Omental fat pad (tissue), 4 donors: ENCODE measurements around the gene C1orf185. TPM values are rescaled to one million over a fixed set of nuclear protein-coding genes. Genes with fewer than 3 reads are reported as not detected.

Source experiments
- ATAC-seq: fragments of 150-250 bp; one replicate; pipeline ENCODE4 v1.9.1; 2016; ENCODE audit warnings: mild to moderate bottlenecking, moderate library complexity; ENCODE audit not compliant: low FRiP score
- DNase-seq: peaks from one replicate; pipeline ENCODE4 v3.0.0-alpha.2; 2019; ENCODE audit warnings: low spot score
- CTCF ChIP-seq, 3 donors: fragments of 450-650 bp; IDR thresholded peaks; one replicate each; pipeline ENCODE4 v1.5.1; 2016 to 2017; ENCODE audit warnings: antibody characterized with exemption in 3 of 3, mild to moderate bottlenecking in 3 of 3, moderate library complexity in 2 of 3
- small RNA-seq: library from RNA; depleted of rRNA; stranded (forward); fragments of <200 nt; gene quantifications from one replicate; pipeline ENCODE3, GENCODE V24; 2016
- total RNA-seq, 4 donors: library from RNA; depleted of rRNA; stranded (reverse); fragments of >200 nt; gene quantifications; one replicate each; pipeline ENCODE4 v1.1.0, GENCODE V29; 2016

The C1orf185 gene
- total RNA-seq, 4 donors from 2014 or later: not detected

GRCh38 chr1:51193564-51193963 lies 91.5 kb downstream of the C1orf185 start:
- no peak for ATAC-seq
- DNase-seq: no peak
- TF ChIP-seq CTCF (IDR thresholded peaks at IDR 0.05): no peak

Small RNA genes lying within 50 kb of the gene (small RNA-seq; reads per million reads assigned to genes)
- gene MIR4421 (not detected), gene MIR6500 (not detected), gene RF00019 (not detected)

Other genes starting within 250 kb of the C1orf185 start
- 10 to 100 TPM; 32.3 to 51.4 (median 36.1) TPM for gene FAF1, start 142.0 kb upstream of the C1orf185 start, total RNA-seq
- gene CDKN2C, start 132.0 kb upstream of the C1orf185 start, total RNA-seq: 10 to 100 TPM; 20.0 to 82.8 (median 36.1) TPM
- gene RNF11, start 134.0 kb downstream of the C1orf185 start, total RNA-seq: 10 to 100 TPM; 73.4 to 92.6 (median 78.2) TPM
- 1 to 10 TPM in 3 of 4 donors, under 1 TPM in 1; 0.56 to 2.4 (median 1.7) TPM for gene TTC39A, start 228.3 kb downstream of the C1orf185 start, total RNA-seq